Thyroid gland (tissue), 4 donors: ENCODE data around the gene DPF1.

Experiments
- POLR2A ChIP-seq, 2 donors: fragments of 450-650 bp; IDR thresholded peaks; one replicate each; pipeline ENCODE4 v1.6.1; 2017; ENCODE audit warnings: antibody characterized with exemption in 2 of 2, mild to moderate bottlenecking in 2 of 2, moderate library complexity in 1 of 2
- TF ChIP-seq, protein P1 (sequence below), 6 experiments: fragments of 200-600 bp in 3 of 6; fragments of 450-650 bp in 3 of 6; sonication (generic) in 3 of 6; IDR thresholded peaks; one replicate each; pipeline ENCODE4 v1.5.1; 2016 to 2019; ENCODE audit warnings: antibody characterized with exemption in 6 of 6, mild to moderate bottlenecking in 2 of 6, inconsistent platforms in 1 of 6, moderate library complexity in 1 of 6

DNA sequence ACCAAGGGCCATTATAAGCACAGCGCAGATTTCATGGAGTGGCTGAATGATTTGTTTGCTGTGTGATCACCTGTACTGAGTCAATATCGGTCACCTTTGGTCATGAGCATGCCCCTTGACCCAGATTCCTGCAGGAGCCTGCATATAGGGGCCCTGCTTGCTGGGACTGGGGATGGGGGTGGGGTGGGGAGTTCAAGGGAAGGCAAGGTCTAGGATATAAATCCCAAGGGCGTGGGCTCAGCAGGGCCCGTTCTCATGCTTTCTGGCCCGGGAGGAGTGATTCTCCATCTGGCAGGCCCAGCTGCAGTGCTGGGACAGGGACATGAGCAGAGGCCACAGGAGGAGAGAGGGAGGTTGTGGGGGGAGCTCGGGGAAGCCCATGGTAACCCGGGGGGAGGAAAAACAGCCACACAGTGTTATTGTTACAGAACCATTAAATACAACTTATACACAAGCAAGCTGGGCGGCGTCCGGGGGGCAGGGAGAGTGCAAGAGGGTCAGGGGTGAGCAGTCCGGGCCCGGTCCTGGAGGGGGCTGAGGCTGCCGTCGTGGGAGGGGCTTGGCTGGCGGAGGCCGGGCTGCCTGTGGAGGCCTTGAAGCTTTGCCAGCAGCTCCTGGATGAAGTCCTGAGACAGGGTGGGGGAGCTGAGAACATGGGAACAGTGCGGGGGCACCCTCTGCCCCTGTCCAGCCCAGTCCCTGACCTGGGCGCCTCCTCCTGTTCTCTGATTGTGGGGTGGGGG is 27.0 kb upstream of the DPF1 start:
- TF ChIP-seq, protein P1, sequence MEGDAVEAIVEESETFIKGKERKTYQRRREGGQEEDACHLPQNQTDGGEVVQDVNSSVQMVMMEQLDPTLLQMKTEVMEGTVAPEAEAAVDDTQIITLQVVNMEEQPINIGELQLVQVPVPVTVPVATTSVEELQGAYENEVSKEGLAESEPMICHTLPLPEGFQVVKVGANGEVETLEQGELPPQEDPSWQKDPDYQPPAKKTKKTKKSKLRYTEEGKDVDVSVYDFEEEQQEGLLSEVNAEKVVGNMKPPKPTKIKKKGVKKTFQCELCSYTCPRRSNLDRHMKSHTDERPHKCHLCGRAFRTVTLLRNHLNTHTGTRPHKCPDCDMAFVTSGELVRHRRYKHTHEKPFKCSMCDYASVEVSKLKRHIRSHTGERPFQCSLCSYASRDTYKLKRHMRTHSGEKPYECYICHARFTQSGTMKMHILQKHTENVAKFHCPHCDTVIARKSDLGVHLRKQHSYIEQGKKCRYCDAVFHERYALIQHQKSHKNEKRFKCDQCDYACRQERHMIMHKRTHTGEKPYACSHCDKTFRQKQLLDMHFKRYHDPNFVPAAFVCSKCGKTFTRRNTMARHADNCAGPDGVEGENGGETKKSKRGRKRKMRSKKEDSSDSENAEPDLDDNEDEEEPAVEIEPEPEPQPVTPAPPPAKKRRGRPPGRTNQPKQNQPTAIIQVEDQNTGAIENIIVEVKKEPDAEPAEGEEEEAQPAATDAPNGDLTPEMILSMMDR (IDR thresholded peaks at IDR 0.05), result no peak
- TF ChIP-seq POLR2A (IDR thresholded peaks at IDR 0.05), result no peak
